Measurements from ENCODE around the gene OLFM1. TPM values are rescaled to one million over a fixed set of nuclear protein-coding genes. Genes with fewer than 3 reads are reported as not detected.

OLFM1 gene
- total RNA-seq, 1 experiment from 2014 or later: 0.39 TPM

- intact Hi-C loops (cut with micrococcal nuclease; ENCODE audit: unreplicated experiment) (no loop called here), in situ Hi-C loops (cut with HindIII; ENCODE audit: low pct_unique_long_range_greater_than_20kb, low sequenced_read_pairs) (no loop called here)
- H3K4me1 ChIP-seq (ENCODE audit: control insufficient read depth, insufficient read depth, low read length): no peaks in the 10 kb centered on the region
- no peak overlapping the region for H3K4me3 ChIP-seq (ENCODE audit: low read depth in 2 of 2, low read length in 2 of 2)
- TF ChIP-seq SIN3A (IDR thresholded peaks at IDR 0.05; ENCODE audit: borderline replicate concordance, insufficient read depth, low read depth, low read length): no peak
- no peak for TF ChIP-seq CTCF (IDR thresholded peaks at IDR 0.05)
- DNase-seq (ENCODE audit: low read depth, low spot score): no peak
- H3K27ac ChIP-seq (ENCODE audit: low read length): no peak overlapping the region
- CTCF ChIA-PET: no interaction called here
- H3K27me3 ChIP-seq (ENCODE audit: control insufficient read depth, insufficient read depth, low read length): no peaks in the 10 kb centered on the region
- no TSS peak for BruUV-seq (replicated peaks)
- POLR2A ChIA-PET: no interaction called here
- ATAC-seq: no peak
- no peaks in the 10 kb centered on the region for H3K36me3 ChIP-seq (ENCODE audit: control insufficient read depth, insufficient read depth, low read length)
- no peaks in the 10 kb centered on the region for H3K9me3 ChIP-seq (ENCODE audit: control insufficient read depth, insufficient read depth, low read depth, low read length)
Observed at GRCh38 chr9:135169709-135170226, 82.3 kb downstream of the OLFM1 start.

- H3K4me1 ChIP-seq (ENCODE audit: control insufficient read depth, insufficient read depth, low read length): no peaks in the 10 kb centered on the region
- in situ Hi-C loops (cut with HindIII; ENCODE audit: low pct_unique_long_range_greater_than_20kb, low sequenced_read_pairs): no loop called here
- no peaks in the 10 kb centered on the region for H3K9me3 ChIP-seq (ENCODE audit: control insufficient read depth, insufficient read depth, low read depth, low read length)
- no peak overlapping the region for H3K4me3 ChIP-seq (ENCODE audit: low read depth in 2 of 2, low read length in 2 of 2)
- BruUV-seq (replicated peaks): no TSS peak
- no peaks in the 10 kb centered on the region for H3K36me3 ChIP-seq (ENCODE audit: control insufficient read depth, insufficient read depth, low read length)
- H3K27me3 ChIP-seq (ENCODE audit: control insufficient read depth, insufficient read depth, low read length): no peaks in the 10 kb centered on the region
- intact Hi-C loops (cut with micrococcal nuclease; ENCODE audit: unreplicated experiment): no loop called here
- ChIA-PET POLR2A (no interaction called here), CTCF (no interaction called here)
- TF ChIP-seq TCF7L2 (IDR thresholded peaks at IDR 0.05; ENCODE audit: low read depth, low read length): no peak
- no peak for TF ChIP-seq REST (IDR thresholded peaks at IDR 0.05; ENCODE audit: insufficient read depth in 1 of 2, low read depth in 2 of 2, low read length in 1 of 2)
- TF ChIP-seq SIN3A (IDR thresholded peaks at IDR 0.05; ENCODE audit: borderline replicate concordance, insufficient read depth, low read depth, low read length): no peak
- TF ChIP-seq CTCF (IDR thresholded peaks at IDR 0.05): no peak
- no peak for TF ChIP-seq POLR2AphosphoS5 (IDR thresholded peaks at IDR 0.05; ENCODE audit: low read depth, low read length)
- no peak overlapping the region for H3K27ac ChIP-seq (ENCODE audit: low read length)
- ATAC-seq: no peak
- no peak for DNase-seq (ENCODE audit: low read depth, low spot score)
Observed at GRCh38 chr9:135170535-135170934, 83.1 kb downstream of the OLFM1 start.

Other genes with a start within 250 kb of the OLFM1 start
- gene FCN2, start 206.9 kb upstream of the OLFM1 start, total RNA-seq (2021; ENCODE audit: unreplicated experiment): not detected
- not detected for gene FCN1, start 169.8 kb upstream of the OLFM1 start, total RNA-seq (2021; ENCODE audit: unreplicated experiment)

Measured in Panc1 (cell line).